Thymus (tissue), 11 donors: ENCODE data around the gene LMNA. TPM values are rescaled to one million over a fixed set of nuclear protein-coding genes. Genes with fewer than 3 reads are reported as not detected.

Experiments
- DNase-seq, 9 donors: peaks; one replicate each; pipeline ENCODE4 v3.0.0-alpha.2; 2013; ENCODE audit warnings: low spot score in 9 of 9, low read depth in 6 of 9, missing footprints in 1 of 9
- H3K27ac ChIP-seq, 2 donors: one replicate each; pipeline ENCODE4 v1.5.1; 2013; ENCODE audit warnings: control low read depth in 1 of 2, low read depth in 1 of 2, low read length in 1 of 2, mild to moderate bottlenecking in 1 of 2, moderate library complexity in 1 of 2
- H3K27me3 ChIP-seq, 2 donors: one replicate each; pipeline ENCODE4 v1.5.1; 2013; ENCODE audit warnings: low read length in 1 of 2; ENCODE audit not compliant: control insufficient read depth in 2 of 2, insufficient read depth in 1 of 2
- H3K36me3 ChIP-seq, 2 donors: one replicate each; pipeline ENCODE4 v1.5.1; 2013; ENCODE audit warnings: low read length in 1 of 2, mild to moderate bottlenecking in 1 of 2, moderate library complexity in 1 of 2; ENCODE audit not compliant: control insufficient read depth in 2 of 2, insufficient read depth in 2 of 2
- H3K4me1 ChIP-seq, 2 donors: one replicate each; pipeline ENCODE4 v1.5.1; 2013; ENCODE audit warnings: low read length in 2 of 2; ENCODE audit not compliant: control insufficient read depth in 2 of 2, insufficient read depth in 2 of 2
- H3K4me3 ChIP-seq, 2 donors: one replicate each; pipeline ENCODE4 v1.5.1; 2013; ENCODE audit warnings: low read length in 2 of 2, control low read depth in 1 of 2, mild to moderate bottlenecking in 1 of 2
- H3K9me3 ChIP-seq, 2 donors: one replicate each; pipeline ENCODE4 v1.5.1; 2013; ENCODE audit warnings: low read length in 1 of 2, mild to moderate bottlenecking in 1 of 2; ENCODE audit not compliant: control insufficient read depth in 2 of 2, insufficient read depth in 1 of 2
- WGBS: extraction: QIAGEN DNeasy Blood & Tissue Kit; methylation state at CpG from one replicate; pipeline ENCODE4 v1.1.7; 2013; 5-methylcytosine and 5-hydroxymethylcytosine counted together
- polyA plus RNA-seq: library from polyadenylated mRNA; stranded (reverse); fragments of 200-250 nt; gene quantifications from one replicate; pipeline ENCODE4 v1.2.3, GENCODE V29; 2013
- total RNA-seq: library from RNA; stranded (reverse); fragments of 120-200 nt; gene quantifications from one replicate; pipeline ENCODE4 v1.2.4, GENCODE V29; 2013
- donor health status: healthy.

LMNA gene
- total and polyA plus RNA-seq, 2 donors: 51.6 to 68.3 TPM

DNA sequence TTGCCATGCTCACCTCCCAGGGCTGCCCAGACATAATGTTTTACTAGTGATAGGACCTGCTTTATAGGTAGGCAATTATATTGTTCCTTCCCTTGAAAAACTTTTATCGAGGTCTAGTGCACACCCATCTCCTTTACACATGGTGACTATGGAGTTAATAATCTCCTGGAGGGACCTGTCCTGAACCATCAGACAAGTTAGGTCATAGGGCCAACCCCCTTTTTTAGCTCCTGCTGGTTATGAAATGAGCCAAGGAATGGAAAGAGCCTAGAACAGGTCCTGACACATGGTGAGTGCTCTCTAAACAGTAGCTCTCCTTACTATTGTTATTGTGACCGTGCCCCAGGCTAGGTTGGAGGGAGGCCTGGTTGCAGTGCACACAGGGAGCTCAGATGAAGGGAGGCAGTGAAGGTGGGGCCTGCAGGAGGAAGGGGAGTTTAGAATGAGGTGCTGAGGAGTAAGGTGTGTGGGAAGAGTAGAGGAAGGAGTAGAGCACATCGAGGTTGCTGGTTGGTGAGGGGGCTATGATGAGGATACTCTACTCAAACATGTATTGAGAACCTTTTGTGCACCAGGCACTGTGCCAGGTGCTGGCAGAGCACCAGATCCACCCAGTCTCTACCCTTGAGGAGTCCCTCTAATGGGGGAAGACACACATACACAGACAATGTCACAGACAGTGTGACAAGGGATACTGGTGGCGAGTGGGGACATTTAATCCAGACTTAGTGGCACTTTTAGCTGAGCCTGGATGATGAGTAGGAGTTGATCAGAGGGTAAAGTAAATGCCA is 14.1 kb upstream of the LMNA start:
- 89% methylated on average over 4 of the region's 4 CpGs for WGBS
- Histone ChIP-seq H3K4me1 (peaks cover 2 to 57% of the 10 kb centered on the region in 2 donors), H3K4me3 (no peak overlapping the region), H3K36me3 (no peaks in the 10 kb centered on the region), H3K9me3 (no peaks in the 10 kb centered on the region), H3K27me3 (peaks cover 0 to 89% of the 10 kb centered on the region in 2 donors), H3K27ac (no peak overlapping the region)
- no peak for DNase-seq

GRCh38 chr1:156101880-156102279 is 12.6 kb upstream of the LMNA start:
- WGBS: 96% methylated on average over 6 of the region's 6 CpGs
- Histone ChIP-seq H3K9me3 (no peaks in the 10 kb centered on the region), H3K4me1 (peaks cover 1 to 59% of the 10 kb centered on the region in 2 donors), H3K36me3 (no peaks in the 10 kb centered on the region), H3K27me3 (peaks cover 0 to 88% of the 10 kb centered on the region in 2 donors), H3K4me3 (no peak overlapping the region), H3K27ac (no peak overlapping the region)
- no peak for DNase-seq

DNA sequence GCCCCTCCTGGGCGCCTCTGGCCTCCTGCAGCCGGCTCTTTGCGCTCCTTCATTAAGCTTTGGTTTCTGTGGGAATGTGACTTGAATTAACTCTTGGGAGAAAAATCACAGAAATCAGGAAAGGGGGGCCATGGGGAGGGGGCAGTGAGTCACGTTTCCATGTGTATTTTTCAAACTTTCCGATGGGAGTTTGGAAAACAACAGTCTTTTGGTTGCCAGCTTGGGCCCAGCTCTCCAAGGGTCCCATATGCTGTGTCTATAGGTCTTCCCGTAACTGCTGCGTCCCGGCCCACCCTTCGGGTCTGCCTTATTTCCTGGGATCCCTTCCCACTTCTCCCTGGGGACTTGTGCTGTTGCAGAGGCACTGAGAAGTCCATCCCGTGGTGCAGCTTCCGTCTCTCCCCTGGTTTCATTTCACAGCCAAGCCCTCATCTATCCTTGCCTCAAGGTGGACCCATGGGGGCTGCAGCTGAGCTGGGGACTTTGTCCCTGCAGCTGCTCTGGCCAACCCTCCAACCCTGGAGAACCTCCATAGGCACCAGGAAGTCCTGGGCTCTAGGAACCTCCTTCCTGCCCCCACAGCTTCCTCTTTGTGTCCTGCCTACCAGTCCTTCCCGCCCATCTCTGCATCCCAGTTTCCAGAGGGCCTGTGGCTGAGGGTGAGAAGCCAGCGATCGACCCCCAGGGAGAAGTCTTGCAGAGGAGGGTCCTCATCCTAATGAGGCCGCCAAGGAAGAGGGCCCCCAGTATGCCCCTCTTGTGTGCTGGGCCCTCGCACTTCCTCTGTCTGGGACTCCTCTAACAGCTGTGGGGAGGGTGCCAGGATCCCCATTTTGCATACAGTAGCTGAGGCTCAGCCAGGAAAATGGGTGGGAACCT is 11.6 kb upstream of the LMNA start:
- peak overlapping the region in 1 of 2 donors; percentile 84 for H3K27ac ChIP-seq
- no peak overlapping the region for H3K4me3 ChIP-seq
- DNase-seq: no peak
- H3K4me1 ChIP-seq: peaks cover 0 to 55% of the 10 kb centered on the region in 2 donors
- H3K36me3 ChIP-seq: no peaks in the 10 kb centered on the region
- WGBS: 92% methylated on average over 16 of the region's 16 CpGs
- no peaks in the 10 kb centered on the region for H3K9me3 ChIP-seq
- peaks cover 0 to 86% of the 10 kb centered on the region in 2 donors for H3K27me3 ChIP-seq

DNA sequence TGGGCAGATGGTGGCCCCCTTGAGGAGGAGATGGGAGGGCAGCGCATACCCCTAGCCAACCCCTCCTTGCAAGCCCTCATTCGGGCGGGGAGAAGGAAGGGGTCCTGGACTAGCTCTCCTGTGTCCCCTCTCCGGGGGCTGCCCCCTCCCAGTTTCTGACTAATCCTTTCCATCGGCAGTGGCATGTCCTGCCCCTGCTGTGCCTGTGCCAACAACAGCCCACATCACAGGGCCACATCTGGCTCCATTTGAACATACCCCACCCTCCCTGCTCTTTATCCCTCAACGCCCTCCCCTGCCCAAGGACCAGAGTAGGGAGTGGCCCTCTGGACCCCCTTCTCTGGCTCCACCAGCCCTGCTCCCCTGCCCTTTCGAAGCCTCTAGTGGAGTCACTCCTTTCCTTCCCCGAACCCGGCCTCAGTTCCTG is 11.0 kb upstream of the LMNA start:
- no peak for DNase-seq
- no peaks in the 10 kb centered on the region for H3K9me3 ChIP-seq
- no peak overlapping the region for H3K4me3 ChIP-seq
- peaks cover 0 to 55% of the 10 kb centered on the region in 2 donors for H3K4me1 ChIP-seq
- 81% methylated on average over 9 of the region's 9 CpGs for WGBS
- peak overlapping the region; percentile 68 to 84 for H3K27ac ChIP-seq
- H3K36me3 ChIP-seq: no peaks in the 10 kb centered on the region
- H3K27me3 ChIP-seq: peaks cover 0 to 88% of the 10 kb centered on the region in 2 donors

DNA sequence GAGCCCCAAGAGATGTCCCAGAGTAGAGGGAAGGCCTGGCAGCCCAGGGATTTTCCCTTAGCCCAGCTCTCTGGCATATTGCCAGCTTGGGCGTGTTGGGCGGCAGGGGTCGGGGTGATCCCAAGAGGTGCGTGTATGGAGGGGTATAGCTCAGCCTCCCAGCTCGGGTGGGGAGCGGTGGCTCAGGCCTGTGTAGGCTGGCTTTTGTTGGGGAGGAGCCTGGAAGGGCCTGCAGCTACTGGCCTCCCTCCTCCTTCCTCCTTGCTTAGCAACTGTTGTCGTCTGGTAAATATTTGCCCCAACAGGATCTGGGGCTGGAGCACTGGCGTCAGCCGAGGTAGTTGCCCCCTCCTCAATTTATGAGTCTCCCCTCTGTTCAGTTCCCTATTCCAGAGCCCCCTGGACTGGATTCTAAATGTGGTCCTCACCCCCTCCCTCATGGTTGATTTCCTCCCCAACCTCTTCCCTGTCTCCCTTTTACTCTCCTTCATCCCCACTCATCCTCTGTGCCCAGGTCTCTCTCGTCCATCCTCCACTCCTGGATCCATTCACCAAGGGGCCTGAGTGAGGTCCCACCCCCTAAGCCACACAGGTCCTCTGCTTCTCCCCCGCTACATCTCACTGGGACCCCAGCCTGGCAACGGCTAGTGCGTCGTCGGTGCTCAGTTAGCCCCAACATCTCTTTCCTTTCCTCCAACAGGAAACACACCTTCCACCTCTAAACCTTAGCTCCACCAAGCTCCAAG is 10.3 kb upstream of the LMNA start:
- Histone ChIP-seq H3K9me3 (no peaks in the 10 kb centered on the region), H3K4me1 (peaks cover 0 to 55% of the 10 kb centered on the region in 2 donors), H3K4me3 (no peak overlapping the region), H3K27ac (peak overlapping the region; percentile 68 to 84), H3K27me3 (peaks cover 3 to 88% of the 10 kb centered on the region in 2 donors), H3K36me3 (no peaks in the 10 kb centered on the region)
- no peak for DNase-seq
- WGBS: 56% methylated on average over 15 of the region's 15 CpGs

DNA sequence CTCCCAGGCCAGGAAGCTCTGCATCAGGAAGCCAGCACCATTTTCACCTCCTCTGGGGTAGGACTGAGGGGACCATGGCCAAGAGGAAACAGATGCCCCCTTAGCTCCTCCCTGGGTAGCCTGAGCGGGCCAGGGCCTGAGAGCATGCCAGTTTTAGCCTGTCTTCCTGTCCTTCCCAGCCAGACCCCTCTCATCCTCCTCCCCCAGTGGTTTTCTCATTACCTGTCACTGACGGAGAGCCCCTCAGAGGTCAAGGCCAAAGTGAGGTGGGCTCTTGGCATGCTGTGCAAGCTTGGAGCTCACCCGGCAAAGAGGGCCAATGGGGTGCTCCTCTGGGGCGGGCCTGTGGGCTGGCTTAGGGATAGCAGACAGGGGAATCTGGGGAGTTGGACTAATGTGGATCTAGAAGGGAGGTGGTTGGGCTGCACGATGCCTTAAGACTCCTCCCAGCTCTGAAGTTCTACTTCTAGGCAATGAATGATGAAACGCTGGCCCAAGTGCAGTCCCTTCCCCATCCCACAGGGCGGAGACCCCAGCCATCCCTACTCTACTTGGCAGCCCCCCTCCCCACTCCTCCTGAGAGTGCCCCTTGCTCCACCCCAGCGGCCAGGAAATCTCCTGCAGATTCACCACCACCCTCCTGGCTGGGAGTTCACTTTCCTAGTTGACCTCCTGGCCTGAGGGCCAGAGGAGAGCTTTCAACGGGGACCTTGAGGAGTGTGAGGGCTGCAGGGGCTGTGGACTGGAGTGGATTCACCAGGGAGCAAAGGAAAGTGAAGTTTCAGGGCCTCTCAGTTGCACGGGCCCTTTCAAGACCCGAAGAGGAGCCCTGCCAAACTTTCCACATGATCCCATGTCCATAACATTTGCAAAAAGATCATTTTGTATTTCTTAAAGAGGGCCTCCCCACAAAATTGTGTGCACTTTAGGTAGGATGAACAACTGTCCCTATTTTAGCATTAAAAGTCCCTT is 9.4 kb upstream of the LMNA start:
- peaks cover 3 to 82% of the 10 kb centered on the region in 2 donors for H3K27me3 ChIP-seq
- DNase-seq: no peak
- H3K27ac ChIP-seq: peak overlapping the region; percentile 43 to 84
- no peaks in the 10 kb centered on the region for H3K9me3 ChIP-seq
- 91% methylated on average over 11 of the region's 11 CpGs for WGBS
- H3K4me3 ChIP-seq: peak overlapping the region in 1 of 2 donors; percentile 42
- no peaks in the 10 kb centered on the region for H3K36me3 ChIP-seq
- peaks cover 0 to 55% of the 10 kb centered on the region in 2 donors for H3K4me1 ChIP-seq

DNA sequence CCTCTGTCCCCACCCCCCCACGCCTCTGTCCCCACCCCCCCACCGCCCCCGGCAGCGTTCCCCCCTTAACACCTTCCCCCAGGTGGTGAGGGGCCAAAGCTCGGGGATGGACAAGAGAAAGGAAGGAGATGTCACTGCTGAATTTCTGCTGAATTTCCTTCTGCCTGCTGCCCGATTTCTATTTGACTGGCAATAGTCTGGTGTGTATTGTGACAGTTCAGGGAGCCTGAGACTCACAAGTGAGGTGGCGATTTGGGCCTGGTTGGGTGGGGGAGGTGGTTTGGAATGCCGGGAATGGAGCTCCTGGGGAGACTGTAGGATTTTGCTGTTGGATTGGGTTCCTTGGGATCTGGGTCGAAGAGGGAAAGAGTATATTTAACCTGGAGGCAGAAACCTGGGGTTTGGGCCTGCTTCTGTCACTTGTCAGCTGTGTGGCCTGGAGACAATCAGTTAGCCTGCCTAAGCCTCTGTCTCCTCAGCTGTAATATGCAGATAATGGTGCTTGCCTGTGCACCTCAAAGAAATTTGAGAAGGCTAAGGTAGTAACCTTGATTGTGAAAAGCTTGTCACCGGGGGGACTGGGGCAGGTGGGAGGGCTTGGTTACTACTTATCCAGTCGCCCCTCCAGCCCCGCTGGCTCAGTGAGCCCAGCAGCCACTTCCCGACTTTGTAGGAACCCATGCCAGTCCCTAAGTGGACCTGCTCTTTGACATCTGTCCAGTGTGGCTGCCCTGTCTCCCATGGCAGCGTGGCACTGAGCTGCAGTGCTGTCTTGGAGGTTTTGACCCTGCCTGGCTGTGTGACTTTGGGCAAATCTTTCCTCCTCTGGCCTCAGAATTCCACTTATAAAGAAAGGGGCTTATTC is 7.7 kb upstream of the LMNA start:
- DNase-seq: no peak
- WGBS: 58% methylated on average over 14 of the region's 14 CpGs

More for the DNA sequence above, 7.7 kb upstream of the LMNA start:
- no peaks in the 10 kb centered on the region for H3K36me3 ChIP-seq
- peaks cover 0 to 51% of the 10 kb centered on the region in 2 donors for H3K4me1 ChIP-seq
- peak overlapping the region; percentile 52 to 64 for H3K27ac ChIP-seq
- H3K4me3 ChIP-seq: peak overlapping the region in 1 of 2 donors; percentile 51
- H3K27me3 ChIP-seq: peaks cover 3 to 83% of the 10 kb centered on the region in 2 donors
- no peaks in the 10 kb centered on the region for H3K9me3 ChIP-seq
